ENCODE data around the gene NCKAP5.

Gene NCKAP5

DNA sequence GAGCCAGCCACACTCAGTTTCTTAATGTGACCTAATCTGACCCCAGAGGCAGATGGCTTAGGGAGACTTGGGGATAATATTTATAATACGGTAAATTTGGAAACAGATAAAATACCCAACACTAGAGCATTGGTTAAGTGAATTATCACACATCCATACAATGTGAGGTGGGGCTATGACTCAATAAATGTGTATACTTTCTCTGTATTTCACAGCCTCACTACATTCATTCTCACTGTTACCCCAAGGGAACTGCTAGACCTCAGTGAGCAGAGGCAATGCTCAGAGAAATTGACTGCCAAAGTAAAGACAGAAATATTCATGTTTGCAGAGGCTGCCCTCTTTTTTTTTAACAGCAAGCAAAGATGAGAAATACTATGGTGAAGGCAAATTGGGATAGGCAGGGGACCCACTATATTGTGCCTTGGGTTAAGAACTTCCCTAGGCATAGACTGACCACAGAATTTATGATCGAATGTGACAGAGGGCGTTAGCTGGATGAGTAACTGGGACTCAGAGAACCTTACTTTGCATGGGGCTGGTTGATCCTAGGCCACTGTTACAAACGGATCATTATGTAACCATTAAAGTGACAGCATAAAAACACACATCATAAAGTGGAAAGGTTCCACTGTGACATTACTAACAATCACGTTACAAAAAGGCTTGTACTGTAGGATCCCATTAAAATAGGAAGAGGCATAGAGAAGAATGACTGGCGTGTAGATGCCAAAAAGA is 652.3 kb downstream of the NCKAP5 start:
- no peak for TF ChIP-seq CTCF (IDR thresholded peaks at IDR 0.05; ENCODE audit: borderline replicate concordance, control extremely low read depth, extremely low read depth, insufficient read depth, missing control alignments)
- in situ Hi-C loops (cut with MboI; ENCODE audit: low sequenced_read_pairs, unreplicated experiment) = no loop called here

GRCh38 chr2:132911726-132912724 is 656.2 kb downstream of the NCKAP5 start:
- no peak for DNase-seq (ENCODE audit: low spot score)
- TF ChIP-seq CTCF (IDR thresholded peaks at IDR 0.05; ENCODE audit: borderline replicate concordance, control extremely low read depth, extremely low read depth, insufficient read depth, missing control alignments) = no peak

More for the DNA sequence above, 652.3 kb downstream of the NCKAP5 start:
- no peak for DNase-seq (ENCODE audit: low spot score)

GRCh38 chr2:132910432-132910831 is 657.8 kb downstream of the NCKAP5 start:
- no peak for TF ChIP-seq CTCF (IDR thresholded peaks at IDR 0.05; ENCODE audit: borderline replicate concordance, control extremely low read depth, extremely low read depth, insufficient read depth, missing control alignments)
- DNase-seq (ENCODE audit: low spot score) = no peak
- in situ Hi-C loops (cut with MboI; ENCODE audit: low sequenced_read_pairs, unreplicated experiment) = no loop called here

More at GRCh38 chr2:132911726-132912724, 656.2 kb downstream of the NCKAP5 start:
- in situ Hi-C loops (cut with MboI; ENCODE audit: low sequenced_read_pairs, unreplicated experiment) = no loop called here

DNA sequence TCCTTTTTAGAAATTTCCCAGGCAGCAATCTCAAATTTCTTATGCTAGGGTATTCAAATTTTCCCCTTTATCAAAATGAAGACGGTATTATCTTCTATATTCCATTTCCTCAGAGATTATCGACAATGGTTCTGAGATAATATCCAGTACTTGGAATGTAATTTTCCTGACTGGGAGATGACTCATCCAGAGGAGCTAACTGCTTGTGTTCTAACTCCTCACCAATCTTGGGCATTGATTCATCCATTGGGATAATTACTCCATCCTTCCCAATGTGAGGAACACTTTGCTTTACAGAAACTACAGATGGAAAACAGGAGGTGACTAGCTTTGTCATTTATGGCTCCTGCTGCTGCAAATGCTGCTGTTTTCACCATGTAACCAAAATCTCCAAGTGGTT is 658.8 kb downstream of the NCKAP5 start:
- DNase-seq (ENCODE audit: low spot score) = no peak
- TF ChIP-seq CTCF (IDR thresholded peaks at IDR 0.05; ENCODE audit: borderline replicate concordance, control extremely low read depth, extremely low read depth, insufficient read depth, missing control alignments) = no peak
- in situ Hi-C loops (cut with MboI; ENCODE audit: low sequenced_read_pairs, unreplicated experiment) = no loop called here

DNA sequence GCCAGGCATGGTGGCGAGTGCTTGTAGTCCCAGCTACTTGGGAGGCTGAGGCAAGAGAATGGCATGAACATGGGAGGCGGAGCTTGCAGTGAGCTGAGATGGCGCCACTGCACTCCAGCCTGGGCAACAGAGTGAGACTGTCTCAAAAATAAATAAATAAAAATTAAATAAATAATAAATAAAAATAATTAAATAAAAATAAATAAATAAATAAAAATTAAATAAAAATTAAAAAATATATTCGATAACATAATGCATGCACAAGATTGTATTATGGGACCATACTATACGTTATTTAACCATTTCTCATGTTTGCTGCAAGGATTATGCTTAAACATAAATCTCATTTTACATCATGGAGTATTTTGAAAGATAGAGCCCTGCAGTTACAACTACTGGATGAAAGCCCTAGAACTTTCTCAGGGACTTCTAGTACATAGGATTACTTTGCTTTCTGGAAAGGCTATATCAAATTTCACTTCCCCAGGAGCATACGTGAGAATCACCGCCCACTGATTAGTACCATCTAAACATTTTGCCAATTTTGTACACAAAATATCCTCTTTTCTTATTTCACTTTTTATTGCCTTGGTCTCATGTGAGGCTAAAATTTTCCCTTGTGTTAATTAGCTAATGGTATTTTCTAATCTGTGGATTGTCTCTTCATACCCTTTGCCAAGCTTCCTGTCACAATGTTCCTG is 664.0 kb downstream of the NCKAP5 start:
- TF ChIP-seq CTCF (IDR thresholded peaks at IDR 0.05; ENCODE audit: borderline replicate concordance, control extremely low read depth, extremely low read depth, insufficient read depth, missing control alignments) = no peak
- in situ Hi-C loops (cut with MboI; ENCODE audit: low sequenced_read_pairs, unreplicated experiment) = no loop called here
- no peak for DNase-seq (ENCODE audit: low spot score)

GRCh38 chr2:132902626-132903025 is 665.6 kb downstream of the NCKAP5 start:
- TF ChIP-seq CTCF (IDR thresholded peaks at IDR 0.05; ENCODE audit: borderline replicate concordance, control extremely low read depth, extremely low read depth, insufficient read depth, missing control alignments) = no peak
- DNase-seq (ENCODE audit: low spot score) = no peak
- in situ Hi-C loops (cut with MboI; ENCODE audit: low sequenced_read_pairs, unreplicated experiment) = no loop called here
